NCI-H1048 (cell line): ENCODE measurements around the gene CAMK1G.

Experiments
- DNase-seq: peaks from one replicate; lab custom pipeline; 2025; lab: John Stamatoyannopoulos, UW

The CAMK1G gene

DNA sequence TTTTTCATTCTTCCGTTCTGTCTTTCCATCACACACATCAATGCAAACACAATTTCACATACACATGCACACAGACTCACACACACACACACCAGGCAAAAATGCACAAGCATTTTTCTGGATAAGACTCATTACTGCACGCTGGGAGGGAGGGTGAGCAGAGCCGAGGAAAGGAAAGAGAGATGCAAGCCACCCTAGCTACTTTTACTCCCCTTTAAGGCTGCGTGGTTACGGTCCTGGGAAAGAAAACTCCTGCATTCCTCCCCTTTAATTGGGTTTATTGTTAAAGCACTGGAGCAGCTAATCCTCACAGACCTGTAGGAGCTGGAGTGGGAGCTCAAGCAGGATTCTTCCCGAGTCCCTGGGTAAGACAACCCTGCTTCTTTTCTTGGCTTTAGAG, at the start of gene CAMK1G:
Gene CAMK1G (plus strand): TSS at position 307 of the 400 bp plus-strand sequence. CDS start 11,270 bp downstream, outside the sequence.
- no peak for DNase-seq

DNA sequence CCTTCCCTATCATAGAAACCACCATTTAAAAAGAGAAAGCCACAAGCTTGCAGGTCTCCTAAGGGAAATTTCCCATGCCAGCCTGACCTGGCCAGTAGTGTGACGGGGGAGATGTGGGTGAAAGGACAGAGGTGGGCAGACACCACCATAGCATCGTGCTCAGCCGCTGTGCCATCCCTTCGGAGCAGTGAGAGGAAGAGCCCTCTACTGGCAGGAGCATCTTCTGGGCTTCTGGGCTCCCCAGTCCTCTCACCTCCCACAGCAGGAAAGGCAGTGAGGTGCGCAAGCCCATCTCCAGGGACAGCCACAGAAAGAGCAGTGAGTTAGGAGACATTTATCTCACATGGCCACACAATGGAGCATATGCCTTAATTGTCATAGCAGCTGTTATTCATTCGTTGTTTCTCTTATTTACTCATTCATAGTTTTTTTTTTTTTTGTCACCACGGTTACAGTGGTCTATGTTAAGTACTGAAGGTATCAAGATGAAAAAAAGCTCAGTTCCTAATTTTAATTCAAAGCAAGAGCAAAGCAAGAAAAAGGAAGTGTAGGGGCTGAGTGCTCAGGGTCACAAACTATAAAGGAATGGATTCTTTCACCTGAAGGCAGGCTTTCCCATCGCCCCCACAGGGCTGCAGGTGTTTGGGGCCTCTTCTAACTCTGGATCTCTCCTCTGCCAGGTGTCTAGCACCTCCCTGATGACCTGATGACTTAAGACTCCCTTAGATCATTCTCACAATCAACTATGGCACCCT, 48.8 kb upstream of the CAMK1G start:
- no peak for DNase-seq

DNA sequence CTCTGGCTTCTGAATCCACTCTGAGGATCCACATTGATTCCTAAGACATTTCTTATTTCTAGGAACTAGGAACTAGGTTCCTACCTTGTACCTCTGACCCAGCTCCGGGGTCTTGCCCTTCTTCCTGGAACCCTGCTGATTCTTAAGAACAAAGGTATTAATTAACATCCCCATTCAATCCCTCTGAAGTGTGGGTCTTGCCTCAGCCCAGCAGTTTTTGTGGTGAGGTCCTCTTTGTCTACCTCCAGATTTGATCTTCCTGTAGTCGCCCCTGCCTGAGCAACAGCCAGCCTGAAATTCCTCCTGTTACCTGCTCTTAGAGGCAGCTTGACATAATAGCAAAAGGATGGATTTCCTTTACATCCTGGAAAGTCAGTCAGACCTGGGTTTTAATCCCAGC, 46.7 kb upstream of the CAMK1G start:
- no peak for DNase-seq

DNA sequence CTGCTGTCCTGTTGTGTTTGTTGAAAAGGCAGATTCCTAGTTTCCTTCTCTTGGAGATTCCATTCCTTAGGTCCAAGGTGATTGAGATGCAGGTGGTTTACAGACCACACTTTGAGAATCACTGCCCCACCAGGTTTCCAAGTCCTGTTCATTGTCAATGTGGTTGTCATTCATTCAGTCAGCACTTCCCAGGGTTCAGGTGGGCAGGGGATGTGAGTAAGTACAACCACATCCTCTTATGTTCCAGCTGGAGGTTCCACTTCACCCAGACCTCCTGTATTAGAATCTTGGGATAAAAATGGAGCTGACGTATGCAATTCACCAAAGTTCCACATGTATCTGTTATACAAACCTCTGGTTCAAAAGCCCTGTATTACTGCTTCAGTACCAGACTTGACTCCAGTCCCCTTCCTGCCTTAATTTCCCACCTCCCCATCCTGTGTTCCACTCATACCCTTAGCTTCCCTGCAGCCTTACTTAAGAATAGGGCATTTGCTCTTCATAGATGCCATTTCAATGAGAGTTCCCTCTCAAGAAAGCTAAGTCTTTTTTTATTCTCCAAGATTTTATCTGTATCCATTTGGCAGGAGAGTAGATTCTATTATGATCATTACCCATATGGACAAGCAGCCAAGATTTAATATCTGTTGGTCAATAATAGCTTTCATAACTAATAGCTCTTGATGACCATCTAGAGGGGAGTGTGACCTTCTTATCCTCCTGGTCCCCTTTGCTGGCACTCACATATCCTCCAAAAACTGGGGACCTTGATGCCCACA, 46.0 kb upstream of the CAMK1G start:
- no peak for DNase-seq

DNA sequence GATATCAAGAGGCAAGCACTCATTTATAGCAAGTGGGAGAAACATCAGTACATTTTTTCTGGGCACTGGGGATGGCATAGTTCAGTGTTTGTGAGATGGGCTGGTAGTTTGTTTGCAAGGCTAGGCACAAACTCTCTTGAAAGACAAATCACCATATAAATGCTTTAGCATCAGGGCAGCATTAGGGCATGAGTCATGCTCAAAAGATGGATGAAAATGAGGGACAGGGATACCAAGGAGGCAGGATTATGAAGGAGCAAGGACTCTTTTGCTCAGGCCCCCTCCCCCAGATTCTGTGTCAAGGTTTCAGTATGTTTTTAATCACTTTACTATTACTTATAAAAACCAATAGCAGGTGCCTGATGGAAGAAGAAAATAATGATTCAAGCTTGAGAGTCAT, 43.9 kb upstream of the CAMK1G start:
- DNase-seq: no peak

DNA sequence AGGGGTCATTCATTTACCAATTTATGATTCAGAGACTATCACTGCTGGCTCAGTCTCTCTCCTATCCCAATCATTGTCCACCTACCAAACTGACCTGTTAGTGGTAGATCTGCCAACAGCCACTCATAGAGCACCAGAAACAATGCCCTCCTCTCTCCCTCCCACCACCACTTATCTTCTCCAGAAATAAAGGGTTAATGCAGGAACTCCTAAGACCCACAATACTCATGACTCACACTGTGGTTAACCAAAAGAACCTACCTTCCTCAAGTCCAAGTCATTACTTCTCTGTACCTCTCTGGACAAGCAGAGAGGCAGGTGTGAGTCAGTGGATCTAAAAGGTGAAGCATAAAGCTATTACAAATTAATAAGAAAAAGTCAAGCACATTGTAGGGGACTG, 40.9 kb upstream of the CAMK1G start:
- no peak for DNase-seq

DNA sequence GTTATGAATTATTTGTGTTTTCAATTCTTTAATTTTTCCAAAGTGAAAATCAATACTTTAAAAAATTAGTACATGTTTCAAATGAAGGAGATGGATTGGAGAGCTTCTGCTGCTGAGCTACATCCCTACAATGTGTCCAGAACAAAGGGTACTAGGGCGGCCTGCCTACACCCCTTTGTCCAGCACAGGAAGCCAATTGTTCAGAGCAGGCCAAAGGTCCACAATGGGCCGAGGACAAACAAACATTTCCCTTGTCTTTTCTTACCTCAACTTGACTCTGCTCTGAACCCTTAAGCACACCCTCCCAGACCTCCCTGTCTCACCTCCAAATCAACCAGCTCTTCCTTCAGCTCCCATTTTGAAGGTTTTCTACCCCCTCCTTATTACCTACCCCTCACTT, 39.4 kb upstream of the CAMK1G start:
- DNase-seq: no peak

DNA sequence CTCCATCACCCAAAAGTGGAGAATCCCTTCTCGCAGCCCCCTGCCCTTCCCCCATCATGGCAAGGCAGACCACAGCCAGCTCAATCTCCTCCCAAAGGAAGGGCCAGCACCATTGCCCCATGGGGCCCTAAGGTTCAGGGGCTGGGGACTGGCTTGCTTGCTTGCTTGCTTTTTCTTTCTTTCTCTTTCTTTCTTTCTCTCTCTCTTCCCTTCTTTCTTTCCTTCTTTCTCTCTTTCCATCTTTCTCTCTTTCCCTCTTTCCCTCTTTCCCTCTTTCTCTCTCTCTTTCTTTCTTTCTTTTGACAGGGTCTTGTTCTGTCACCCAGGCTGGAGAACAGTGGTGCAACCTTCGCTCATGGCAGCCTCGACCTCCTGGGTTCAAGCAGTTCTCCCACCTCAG, 38.1 kb upstream of the CAMK1G start:
- no peak for DNase-seq

DNA sequence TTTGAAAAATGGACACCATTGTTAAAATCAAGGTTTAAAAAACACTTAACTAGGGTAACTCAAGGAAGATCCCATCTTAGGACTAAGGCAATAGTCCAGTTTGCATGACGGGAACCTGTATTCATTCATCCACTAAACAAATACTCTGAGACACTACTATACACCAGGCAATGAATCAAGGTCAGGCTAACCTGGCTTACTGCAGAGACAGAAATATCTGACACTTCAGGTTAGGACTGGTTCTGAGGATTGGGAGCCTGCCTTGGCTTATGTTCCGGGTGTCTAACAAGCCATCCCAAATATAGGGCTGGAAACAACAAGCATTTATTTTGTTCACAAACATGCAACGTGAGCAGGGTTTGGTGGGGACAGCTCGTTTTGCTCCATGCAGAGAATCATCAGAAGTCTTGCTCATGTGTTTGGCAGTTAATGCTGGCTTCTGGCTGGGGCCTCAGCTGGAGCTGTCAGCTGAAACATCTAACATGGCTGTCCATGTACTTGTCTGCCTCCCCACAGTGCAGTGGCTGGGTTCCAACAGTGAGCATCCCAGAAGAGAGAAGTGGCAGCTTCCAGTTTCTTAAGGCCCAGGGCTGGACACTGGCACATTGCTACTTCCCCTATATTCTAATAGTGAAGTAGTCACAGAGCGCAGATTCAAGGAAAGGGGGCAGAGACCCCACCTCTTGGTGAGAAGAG, 37.0 kb upstream of the CAMK1G start:
- no peak for DNase-seq

DNA sequence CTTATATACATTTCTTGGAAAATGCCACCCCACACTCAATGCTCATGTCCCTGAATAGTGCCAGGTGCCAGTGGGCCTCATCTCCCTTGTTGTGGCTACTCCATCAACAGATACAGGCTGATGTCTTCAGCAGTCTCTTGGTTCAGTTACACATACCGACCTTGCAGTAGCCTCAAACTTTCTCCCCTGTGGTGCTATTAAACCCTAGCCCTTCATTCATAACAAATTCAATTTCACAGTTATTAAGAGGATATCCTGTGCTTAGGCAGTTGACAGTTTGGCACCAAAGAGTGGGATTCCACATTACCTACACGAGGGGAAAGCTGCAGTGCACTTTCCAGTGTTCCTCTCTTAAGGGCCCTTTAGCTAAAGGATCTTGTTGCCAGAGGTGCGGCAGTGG, 35.9 kb upstream of the CAMK1G start:
- no peak for DNase-seq

DNA sequence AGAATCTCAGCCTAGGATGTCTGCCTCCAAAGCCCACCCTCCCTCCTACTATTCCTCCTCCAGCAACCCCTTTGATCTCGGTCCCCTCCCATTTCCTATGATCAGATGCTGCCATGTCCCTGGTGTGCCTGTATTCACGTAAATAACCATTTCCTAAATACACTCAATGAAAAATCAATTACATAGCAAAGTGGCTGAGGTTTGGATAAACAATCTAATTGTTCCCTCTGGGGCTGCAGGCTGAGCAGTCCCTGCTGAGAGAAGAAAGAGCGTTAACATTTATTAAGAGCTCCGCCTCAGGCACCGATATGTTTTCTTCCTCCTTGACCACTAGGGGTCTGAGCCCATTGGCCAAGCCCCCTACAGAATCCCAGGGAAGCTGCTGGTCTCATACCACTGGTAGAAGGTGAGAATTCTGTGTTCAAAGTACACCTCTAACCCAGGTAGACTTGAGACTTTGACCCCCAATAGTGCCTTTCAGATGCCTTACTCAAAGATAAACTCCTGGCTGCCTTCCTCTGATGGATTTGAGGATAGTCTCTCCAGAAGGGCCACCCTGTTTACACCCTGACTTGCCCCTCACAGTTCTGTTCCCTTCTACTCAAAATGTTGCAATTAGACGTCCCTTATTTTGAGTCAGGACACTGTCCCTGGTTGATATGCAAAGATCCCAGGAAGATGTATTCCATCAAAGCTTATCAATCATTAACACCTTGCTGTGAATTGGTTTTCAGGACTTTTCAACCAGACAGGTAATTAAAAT, 33.9 kb upstream of the CAMK1G start:
- DNase-seq: no peak

DNA sequence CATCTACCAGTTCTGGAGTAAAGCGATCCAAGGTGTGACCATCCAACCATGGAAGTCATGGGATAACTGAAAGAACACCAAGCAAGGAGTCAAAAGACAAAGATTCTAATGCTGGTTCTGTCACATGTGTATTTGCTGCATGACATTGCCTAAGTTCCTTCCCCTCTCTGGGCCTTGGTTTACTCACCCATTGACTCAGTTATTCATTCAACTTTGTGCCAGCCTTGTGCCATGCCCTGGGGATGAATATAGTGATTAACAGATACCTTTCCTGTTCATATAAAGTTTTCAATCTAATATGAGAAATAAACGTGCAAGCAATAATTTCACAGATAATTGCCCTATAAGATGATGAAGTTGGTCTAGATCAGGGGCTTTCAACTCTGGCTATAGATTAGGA, 33.0 kb upstream of the CAMK1G start:
- DNase-seq: no peak

DNA sequence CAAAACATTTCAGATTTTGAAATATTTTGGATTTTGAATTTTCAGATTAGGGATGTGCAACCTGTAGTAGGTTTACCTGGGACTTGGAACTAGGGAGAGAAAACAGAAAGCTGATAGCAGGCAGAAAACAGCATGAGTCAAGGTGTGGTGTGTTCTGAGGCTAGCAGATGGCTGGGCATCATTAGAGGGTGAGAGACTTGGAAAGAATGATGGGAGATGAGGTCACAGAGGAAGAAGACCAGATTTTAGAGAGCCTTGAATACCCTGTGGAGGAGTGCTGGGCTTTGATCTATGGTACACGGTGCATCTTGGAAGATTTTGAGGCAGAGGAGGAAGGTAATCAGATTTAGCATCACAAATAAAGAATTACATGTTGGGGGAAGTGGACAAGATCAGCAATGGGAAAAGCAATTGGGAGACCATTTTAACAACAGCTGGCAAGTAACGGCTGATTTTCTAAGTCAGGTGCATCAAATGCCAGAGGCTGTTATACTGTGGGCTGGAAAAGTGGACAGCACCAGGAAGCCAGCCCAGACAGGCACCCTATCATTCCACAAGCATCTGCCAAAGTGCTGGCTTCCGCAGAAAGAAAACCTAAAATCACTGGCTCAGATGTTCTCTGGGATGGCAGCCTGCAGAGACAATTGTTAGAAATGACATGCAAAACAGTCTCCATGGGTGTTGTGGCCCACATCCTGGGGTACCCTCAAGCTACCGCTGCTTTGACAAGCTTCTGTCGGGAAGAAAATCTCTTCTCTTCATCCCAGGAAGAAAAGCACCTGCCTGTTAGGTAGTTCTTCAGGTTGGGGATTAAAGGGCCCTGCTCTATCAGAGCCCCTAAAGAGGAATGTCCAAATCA, 30.9 kb upstream of the CAMK1G start:
- DNase-seq: no peak

DNA sequence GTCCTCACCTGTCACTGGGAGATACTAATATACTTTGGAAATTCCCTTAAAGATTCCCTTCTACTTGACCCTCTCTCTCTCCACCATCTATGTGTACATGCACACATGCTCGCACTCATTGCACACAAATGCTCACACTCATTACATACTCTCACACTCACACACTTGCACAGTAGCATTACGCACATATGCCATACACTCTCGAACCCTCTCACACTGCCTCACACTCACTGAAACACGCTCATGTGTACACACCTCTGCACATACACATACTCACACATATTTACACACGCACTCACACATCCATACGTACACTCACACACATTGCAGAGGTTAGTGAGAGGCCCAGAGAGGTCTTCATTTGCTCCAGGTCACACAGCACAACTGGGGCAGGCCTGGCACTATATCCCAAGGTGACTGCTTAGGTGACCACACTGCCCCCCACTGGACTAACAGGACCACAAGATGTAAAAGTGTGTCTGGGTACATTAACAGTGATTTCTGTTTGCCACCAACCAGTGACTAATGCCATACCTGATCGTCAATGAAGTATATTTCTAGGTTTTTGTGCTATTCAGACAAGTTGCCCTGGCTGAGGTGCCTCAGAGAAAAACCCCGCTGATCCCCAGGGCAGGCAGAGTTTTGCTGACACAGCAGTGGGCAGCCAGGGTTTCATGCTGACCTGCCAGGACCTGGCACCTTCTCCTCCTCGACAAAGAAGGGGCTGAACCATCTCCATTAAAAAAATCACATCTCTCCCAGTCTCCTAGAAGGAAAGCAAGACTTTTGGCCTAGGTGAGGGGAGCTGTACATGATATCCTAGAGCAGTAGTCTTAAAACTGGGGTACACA, 28.5 kb upstream of the CAMK1G start:
- DNase-seq: no peak

DNA sequence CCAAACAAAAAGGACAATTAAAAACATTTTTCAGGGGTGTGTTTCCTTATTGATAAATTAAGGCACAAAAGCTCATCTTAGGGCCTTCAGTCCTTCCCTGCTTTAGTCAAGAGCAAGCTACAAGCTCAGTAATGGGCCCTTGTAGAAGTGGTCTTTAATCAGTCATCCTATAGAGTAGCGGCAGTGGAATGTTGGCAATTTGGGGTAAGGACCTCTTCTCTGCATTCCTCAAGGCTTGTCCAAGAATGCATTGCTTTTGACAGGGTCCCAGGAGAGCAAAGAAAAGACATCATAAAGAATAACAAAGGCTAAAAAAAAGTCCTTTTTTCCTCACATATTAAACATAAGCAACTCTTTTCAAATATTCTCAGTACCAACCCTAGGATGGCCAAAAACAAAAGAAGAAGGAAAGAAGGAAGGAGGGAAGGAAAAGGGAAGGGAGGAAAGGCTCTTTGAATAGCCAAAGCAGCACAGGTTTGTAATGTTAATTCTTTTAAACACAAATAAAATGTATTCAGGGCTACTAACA, 27.3 kb upstream of the CAMK1G start:
- no peak for DNase-seq

DNA sequence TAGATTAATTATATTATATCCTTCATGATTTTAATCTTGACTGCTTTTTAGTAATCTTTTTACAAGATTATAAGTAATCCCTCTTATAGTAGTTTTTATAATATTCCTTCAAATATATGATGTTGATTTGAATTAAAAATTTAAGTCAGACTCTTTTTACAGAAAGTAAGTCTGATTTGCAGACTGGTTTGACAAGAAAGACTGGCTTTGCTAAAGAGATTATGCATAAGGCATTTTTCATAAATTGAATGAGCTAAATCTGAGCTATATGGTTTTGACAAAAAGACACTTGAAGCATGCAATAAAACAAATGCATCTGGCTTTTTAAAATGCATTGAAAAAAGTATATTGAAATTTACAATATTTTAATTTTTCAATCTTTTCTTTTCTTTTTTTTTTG, 26.3 kb upstream of the CAMK1G start:
- DNase-seq: no peak

DNA sequence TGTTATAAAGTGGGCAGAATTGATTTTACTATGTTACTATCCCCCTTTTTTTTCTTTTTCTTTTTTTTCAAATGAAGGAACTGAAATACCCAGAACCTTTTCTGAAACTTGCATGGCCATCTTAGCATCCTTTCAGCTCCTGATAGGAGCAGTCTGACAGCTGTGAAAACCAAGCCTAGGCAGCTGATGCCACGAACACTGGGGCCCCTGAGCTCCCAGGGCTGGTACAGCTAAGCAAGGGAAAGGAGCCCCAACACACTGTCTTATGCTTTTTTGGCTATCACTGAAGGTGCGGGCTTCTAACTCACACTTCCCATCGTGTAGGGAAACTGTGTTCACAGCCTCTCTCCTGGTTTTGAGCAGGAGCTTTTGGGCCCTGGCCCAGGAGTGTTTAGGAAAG, 23.0 kb upstream of the CAMK1G start:
- no peak for DNase-seq

DNA sequence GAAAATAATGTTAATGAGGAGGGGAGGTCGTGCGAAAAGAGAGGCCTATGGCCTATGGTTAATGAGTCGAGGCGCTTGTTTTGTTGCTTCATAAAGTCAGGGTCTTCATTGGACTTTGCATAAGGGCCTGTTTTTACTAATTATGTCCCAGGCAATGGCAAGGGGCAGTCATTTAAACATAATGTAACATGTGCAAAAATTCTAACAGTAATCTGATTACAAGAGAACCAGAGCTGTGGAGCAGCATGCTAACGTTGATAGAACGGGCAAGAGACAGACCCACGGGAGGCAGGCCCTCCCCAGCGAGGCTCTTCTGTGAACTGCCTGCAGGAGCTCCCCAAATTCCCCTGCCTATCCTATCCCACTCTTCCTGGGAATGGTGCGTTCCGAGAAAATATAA, 22.6 kb upstream of the CAMK1G start:
- DNase-seq: no peak

DNA sequence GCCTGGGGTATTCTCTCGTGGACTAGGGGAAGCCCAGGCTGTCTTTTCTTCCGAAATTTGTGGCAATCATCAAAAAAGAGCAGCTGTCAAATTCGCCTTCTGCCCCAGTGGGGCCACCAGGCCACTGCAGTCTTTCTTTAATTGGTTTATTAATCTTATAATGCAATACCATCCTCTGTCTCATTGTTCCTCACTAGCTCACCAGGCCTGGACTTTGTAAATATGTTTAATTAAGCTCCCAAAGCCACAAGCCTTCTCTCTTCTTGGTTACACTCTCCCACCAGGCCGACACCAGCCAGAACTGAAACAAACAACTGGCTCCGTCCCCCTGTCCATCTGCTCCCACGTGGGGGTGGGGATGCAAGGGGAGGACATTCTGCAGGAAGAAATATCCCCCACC, 22.0 kb upstream of the CAMK1G start:
- DNase-seq: no peak

DNA sequence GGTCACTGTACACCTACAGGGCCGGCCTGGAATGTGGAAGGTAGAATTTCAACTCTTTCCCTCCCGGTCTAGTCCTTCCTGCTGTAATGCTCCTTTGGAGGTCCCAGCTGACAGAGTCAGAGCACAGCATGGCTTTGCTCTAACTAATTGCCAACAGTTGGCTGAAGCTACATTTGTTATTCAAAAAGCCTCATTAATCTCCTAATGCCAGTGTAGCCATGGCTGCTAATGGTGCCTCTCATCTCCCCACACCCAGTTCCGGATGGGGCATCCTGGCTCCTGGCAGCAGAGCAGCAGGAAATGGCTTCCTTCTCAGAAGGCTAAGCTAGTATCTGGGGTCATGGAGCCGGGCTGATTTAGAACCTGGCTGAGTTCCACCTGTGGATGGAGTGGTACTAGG, 18.7 kb upstream of the CAMK1G start:
- DNase-seq: no peak
